Stimulated activated CD4-positive, alpha-beta T cell treated with anti-CD3 and anti-CD28 coated beads, Interleukin-4, amount 100 ng/mL, for 24 hours (primary cell): ENCODE data around the gene PRKD2.
"Not testable (repeated sequence)": the region's sequence is repeated elsewhere in the genome, so short reads cannot be mapped to it uniquely, and the experiment has no call there.

ENCODE experiments used
- DNase-seq: peaks from one replicate; pipeline ENCODE4 v3.0.0-alpha.2; 2020

PRKD2 gene

GRCh38 chr19:46723023-46723461, 6.1 kb upstream of the PRKD2 start:
- no peak for DNase-seq

- DNase-seq, result no peak
These were observed 5.6 kb upstream of the PRKD2 start for GRCh38 chr19:46722421-46723022.

GRCh38 chr19:46722004-46722380, 5.1 kb upstream of the PRKD2 start:
- no peak for DNase-seq

- DNase-seq, result no peak
These were observed 4.5 kb upstream of the PRKD2 start for GRCh38 chr19:46721269-46722003.

- DNase-seq, result no peak
These were observed 3.8 kb upstream of the PRKD2 start for GRCh38 chr19:46720503-46721239.

- no peak for DNase-seq
These were observed 3.0 kb upstream of the PRKD2 start for GRCh38 chr19:46719629-46720502.

- DNase-seq, result no peak
These were observed 2.2 kb upstream of the PRKD2 start for GRCh38 chr19:46718934-46719622.

- DNase-seq, result peak; percentile 54
These were observed 1.4 kb upstream of the PRKD2 start for GRCh38 chr19:46718157-46718933.

GRCh38 chr19:46717716-46718143, 816 bp upstream of the PRKD2 start:
- no peak for DNase-seq

- no peak for DNase-seq
These were observed 261 bp downstream of the PRKD2 start for GRCh38 chr19:46716672-46717033.

- no peak for DNase-seq
These were observed 791 bp downstream of the PRKD2 start for GRCh38 chr19:46715975-46716671.

GRCh38 chr19:46715620-46715974, 1.3 kb downstream of the PRKD2 start:
- no peak for DNase-seq

GRCh38 chr19:46714444-46715106, 2.3 kb downstream of the PRKD2 start:
- peak; percentile 58 for DNase-seq

- peak; percentile 72 for DNase-seq
These were observed 3.0 kb downstream of the PRKD2 start for GRCh38 chr19:46713781-46714443.

GRCh38 chr19:46712768-46713338, 4.1 kb downstream of the PRKD2 start:
- DNase-seq, result not testable (repeated sequence)

GRCh38 chr19:46710687-46711086, 6.2 kb downstream of the PRKD2 start:
- DNase-seq, result no peak

- peak; percentile 90 for DNase-seq
These were observed 12.4 kb downstream of the PRKD2 start for GRCh38 chr19:46704379-46705076.

GRCh38 chr19:46700704-46701103, 16.2 kb downstream of the PRKD2 start:
- DNase-seq, result no peak
